ENCODE results near the gene CCDC120. TPM values are rescaled to one million over a fixed set of nuclear protein-coding genes. Genes with fewer than 3 reads are reported as not detected.

Gene CCDC120
- total and polyA plus RNA-seq, 9 of the 15 experiments (the other 6 are each of a cell fraction or from before 2014, with no cell fraction given) = 0.13 to 3.6 (median 0.54) TPM

DNA sequence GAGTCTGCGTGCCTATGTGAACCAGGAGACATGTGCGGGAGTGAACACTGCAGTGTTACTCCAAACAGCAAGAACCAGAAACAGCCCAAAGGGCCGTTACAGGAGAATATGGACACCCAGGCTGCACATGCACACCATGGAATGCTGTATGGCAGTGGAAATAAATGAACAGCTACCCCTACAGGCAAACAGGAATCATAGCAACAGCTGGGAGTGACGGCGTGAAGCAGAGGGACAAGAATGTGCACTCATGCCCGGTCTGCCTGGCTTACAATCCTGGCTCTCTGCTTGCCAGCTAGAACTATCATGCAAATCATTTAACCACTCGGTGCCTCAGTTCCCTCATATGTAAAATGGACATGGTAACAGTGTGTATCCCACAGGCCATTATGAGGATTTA, 48.1 kb downstream of the CCDC120 start (continued):
- TF ChIP-seq, protein P1, sequence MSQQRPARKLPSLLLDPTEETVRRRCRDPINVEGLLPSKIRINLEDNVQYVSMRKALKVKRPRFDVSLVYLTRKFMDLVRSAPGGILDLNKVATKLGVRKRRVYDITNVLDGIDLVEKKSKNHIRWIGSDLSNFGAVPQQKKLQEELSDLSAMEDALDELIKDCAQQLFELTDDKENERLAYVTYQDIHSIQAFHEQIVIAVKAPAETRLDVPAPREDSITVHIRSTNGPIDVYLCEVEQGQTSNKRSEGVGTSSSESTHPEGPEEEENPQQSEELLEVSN (IDR thresholded peaks at IDR 0.05; ENCODE audit: borderline replicate concordance in 1 of 2, extremely low read depth in 1 of 2, insufficient read depth in 1 of 2, insufficient read length in 1 of 2, low read depth in 1 of 2, low read length in 1 of 2, poor library complexity in 1 of 2, severe bottlenecking in 1 of 2) = peak in 1 of 2 experiments; percentile 9
- TF ChIP-seq TFAP4 (CRISPR knock-in tag; IDR thresholded peaks at IDR 0.05; ENCODE audit: borderline replicate concordance) = peak; percentile 68; the same call in 1 of the 2 replicates
- TF ChIP-seq ZFP30 (CRISPR knock-in tag; IDR thresholded peaks at IDR 0.05; ENCODE audit: borderline replicate concordance) = no peak
- peak; percentile 15; the same call in 1 of the 2 replicates for TF ChIP-seq TEAD4 (IDR thresholded peaks at IDR 0.05; ENCODE audit: low read length)
- no peak for TF ChIP-seq TEAD4 (CRISPR knock-in tag; IDR thresholded peaks at IDR 0.05; ENCODE audit: borderline replicate concordance)
- TF ChIP-seq HOXB6 (CRISPR knock-in tag; IDR thresholded peaks at IDR 0.05; ENCODE audit: borderline replicate concordance) = no peak
- TF ChIP-seq, protein P2, sequence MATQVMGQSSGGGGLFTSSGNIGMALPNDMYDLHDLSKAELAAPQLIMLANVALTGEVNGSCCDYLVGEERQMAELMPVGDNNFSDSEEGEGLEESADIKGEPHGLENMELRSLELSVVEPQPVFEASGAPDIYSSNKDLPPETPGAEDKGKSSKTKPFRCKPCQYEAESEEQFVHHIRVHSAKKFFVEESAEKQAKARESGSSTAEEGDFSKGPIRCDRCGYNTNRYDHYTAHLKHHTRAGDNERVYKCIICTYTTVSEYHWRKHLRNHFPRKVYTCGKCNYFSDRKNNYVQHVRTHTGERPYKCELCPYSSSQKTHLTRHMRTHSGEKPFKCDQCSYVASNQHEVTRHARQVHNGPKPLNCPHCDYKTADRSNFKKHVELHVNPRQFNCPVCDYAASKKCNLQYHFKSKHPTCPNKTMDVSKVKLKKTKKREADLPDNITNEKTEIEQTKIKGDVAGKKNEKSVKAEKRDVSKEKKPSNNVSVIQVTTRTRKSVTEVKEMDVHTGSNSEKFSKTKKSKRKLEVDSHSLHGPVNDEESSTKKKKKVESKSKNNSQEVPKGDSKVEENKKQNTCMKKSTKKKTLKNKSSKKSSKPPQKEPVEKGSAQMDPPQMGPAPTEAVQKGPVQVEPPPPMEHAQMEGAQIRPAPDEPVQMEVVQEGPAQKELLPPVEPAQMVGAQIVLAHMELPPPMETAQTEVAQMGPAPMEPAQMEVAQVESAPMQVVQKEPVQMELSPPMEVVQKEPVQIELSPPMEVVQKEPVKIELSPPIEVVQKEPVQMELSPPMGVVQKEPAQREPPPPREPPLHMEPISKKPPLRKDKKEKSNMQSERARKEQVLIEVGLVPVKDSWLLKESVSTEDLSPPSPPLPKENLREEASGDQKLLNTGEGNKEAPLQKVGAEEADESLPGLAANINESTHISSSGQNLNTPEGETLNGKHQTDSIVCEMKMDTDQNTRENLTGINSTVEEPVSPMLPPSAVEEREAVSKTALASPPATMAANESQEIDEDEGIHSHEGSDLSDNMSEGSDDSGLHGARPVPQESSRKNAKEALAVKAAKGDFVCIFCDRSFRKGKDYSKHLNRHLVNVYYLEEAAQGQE (IDR thresholded peaks at IDR 0.05; ENCODE audit: borderline replicate concordance) = peak; percentile 39
- TF ChIP-seq, protein P2 (CRISPR knock-in tag; IDR thresholded peaks at IDR 0.05; ENCODE audit: low read depth) = no peak
- TF ChIP-seq SMC3 (conservative IDR thresholded peaks at IDR 0.05; ENCODE audit: insufficient read depth, low read depth, low read length) = 0 out of 2 replicates have a peak, but pooled peaks have one; percentile 42
- no peak for TF ChIP-seq GATAD2A (IDR thresholded peaks at IDR 0.05)
- TF ChIP-seq CXXC5 (CRISPR knock-in tag; IDR thresholded peaks at IDR 0.05) = no peak
- no peak for TF ChIP-seq ZSCAN32 (CRISPR knock-in tag; IDR thresholded peaks at IDR 0.05)
